HG03097 (cell line): ENCODE results near the gene MRPL58.
"Not testable (repeated sequence)": the region's sequence is repeated elsewhere in the genome, so short reads cannot be mapped to it uniquely, and the experiment has no call there.

Experiments
- ATAC-seq: cut with Tn5 transposase; IDR thresholded peaks from one replicate; pipeline ENCODE4 v1.9.1; 2021; ENCODE audit not compliant: unreplicated experiment, low FRiP score

MRPL58 gene

GRCh38 chr17:75012346-75013091 lies at the start of gene MRPL58:
Gene MRPL58, plus strand, starts transcription at chr17:75012670. Its CDS starts 17 bp downstream, at chr17:75012687.
- peak; percentile 74 for ATAC-seq

GRCh38 chr17:74963656-74964055 lies 48.8 kb upstream of the MRPL58 start:
- no peak for ATAC-seq

- ATAC-seq = no peak
Observed at GRCh38 chr17:74964246-74964761, 48.2 kb upstream of the MRPL58 start.

GRCh38 chr17:74964988-74965622 lies 47.4 kb upstream of the MRPL58 start:
- ATAC-seq = no peak

- ATAC-seq = no peak
Observed at GRCh38 chr17:74968361-74968780, 44.1 kb upstream of the MRPL58 start.

- ATAC-seq = not testable (repeated sequence)
Observed at GRCh38 chr17:74969501-74969900, 43.0 kb upstream of the MRPL58 start.

GRCh38 chr17:74970395-74970794 lies 42.1 kb upstream of the MRPL58 start:
- ATAC-seq = no peak

GRCh38 chr17:74971069-74971841 lies 41.2 kb upstream of the MRPL58 start:
- no peak for ATAC-seq

- ATAC-seq = no peak
Observed at GRCh38 chr17:74971842-74972106, 40.7 kb upstream of the MRPL58 start.

GRCh38 chr17:74972107-74972972 lies 40.1 kb upstream of the MRPL58 start, which contains the start of gene HID1:
Gene HID1, minus strand, starts transcription at chr17:74972759. Its CDS starts 103 bp downstream, at chr17:74972656.
- no peak for ATAC-seq

GRCh38 chr17:74972973-74973328 lies 39.5 kb upstream of the MRPL58 start:
- ATAC-seq = no peak

- no peak for ATAC-seq
Observed at GRCh38 chr17:74975943-74976342, 36.5 kb upstream of the MRPL58 start.

GRCh38 chr17:74977802-74978201 lies 34.7 kb upstream of the MRPL58 start:
- no peak for ATAC-seq

- no peak for ATAC-seq
Observed at GRCh38 chr17:74978240-74978639, 34.2 kb upstream of the MRPL58 start.

- ATAC-seq = no peak
Observed at GRCh38 chr17:74979408-74980146, 32.9 kb upstream of the MRPL58 start.

GRCh38 chr17:74981318-74981978 lies 31.0 kb upstream of the MRPL58 start:
- ATAC-seq = no peak

- ATAC-seq = no peak
Observed at GRCh38 chr17:74981979-74982662, 30.3 kb upstream of the MRPL58 start.

- ATAC-seq = not testable (repeated sequence)
Observed at GRCh38 chr17:74982663-74983313, 29.7 kb upstream of the MRPL58 start.
